GM12878 (cell line): Measurements from ENCODE around the gene SP100. TPM values are rescaled to one million over a fixed set of nuclear protein-coding genes. Genes with fewer than 3 reads are reported as not detected.

Experiments
- ASH2L ChIP-seq: fragments of 300-600, 200-600 bp; sonication (generic); IDR thresholded peaks from 2 replicates; pipeline ENCODE4 v1.6.1; 2017; ENCODE audit warnings: low read depth, mild to moderate bottlenecking, borderline replicate concordance
- CBFB ChIP-seq: IDR thresholded peaks from 2 replicates; pipeline ENCODE4 v1.6.1; 2016; ENCODE audit warnings: antibody characterized with exemption, low read depth
- CHD1 ChIP-seq: IDR thresholded peaks from 2 replicates; pipeline ENCODE4 v1.6.1; 2012; ENCODE audit warnings: low read depth, low read length, improper control_type of control experiment
- CHD2 ChIP-seq: IDR thresholded peaks from 2 replicates; pipeline ENCODE4 v1.6.1; 2011; ENCODE audit warnings: low read depth, low read length, improper control_type of control experiment, borderline replicate concordance
- E4F1 ChIP-seq: fragments of 450-650 bp; IDR thresholded peaks from 2 replicates; pipeline ENCODE4 v1.6.1; 2018; ENCODE audit warnings: borderline replicate concordance, mild to moderate bottlenecking; ENCODE audit not compliant: partially characterized antibody
- ESRRA ChIP-seq: IDR thresholded peaks from 2 replicates; pipeline ENCODE4 v1.6.1; 2012; ENCODE audit warnings: mild to moderate bottlenecking, low read length, improper control_type of control experiment
- HDAC6 ChIP-seq: fragments of 200-600 bp; sonication (generic); IDR thresholded peaks from one replicate; pipeline ENCODE4 v1.8.0; 2017; ENCODE audit warnings: antibody characterized with exemption; ENCODE audit not compliant: unreplicated experiment
- IRF3 ChIP-seq: fragments of 450-650 bp; IDR thresholded peaks from 2 replicates; pipeline ENCODE4 v1.6.1; 2014; ENCODE audit warnings: mild to moderate bottlenecking
- MTA2 ChIP-seq: fragments of 450-650 bp; IDR thresholded peaks from 2 replicates; pipeline ENCODE4 v1.6.1; 2016; ENCODE audit warnings: low read depth, mild to moderate bottlenecking, moderate library complexity
- NBN ChIP-seq: fragments of 450-650 bp; IDR thresholded peaks from 2 replicates; pipeline ENCODE4 v1.6.1; 2016
- NFYA ChIP-seq: IDR thresholded peaks from 2 replicates; pipeline ENCODE4 v1.6.1; 2011; ENCODE audit warnings: low read depth, mild to moderate bottlenecking, low read length, improper control_type of control experiment, borderline replicate concordance
- PKNOX1 ChIP-seq: fragments of 450-650 bp; IDR thresholded peaks from 2 replicates; pipeline ENCODE4 v1.6.1; 2016; ENCODE audit warnings: mild to moderate bottlenecking
- PML ChIP-seq: IDR thresholded peaks from 2 replicates; pipeline ENCODE4 v1.6.1; 2012; ENCODE audit warnings: low read length, inconsistent platforms
- SMARCA5 ChIP-seq: fragments of 450-650 bp; IDR thresholded peaks from 2 replicates; pipeline ENCODE4 v1.6.1; 2017; ENCODE audit warnings: mild to moderate bottlenecking
- SPI1 ChIP-seq: IDR thresholded peaks from 2 replicates; pipeline ENCODE4 v1.6.1; 2011; ENCODE audit warnings: low read depth, mild to moderate bottlenecking, low read length, moderate library complexity, borderline replicate concordance; ENCODE audit not compliant: insufficient read depth
- SUZ12 ChIP-seq: fragments of 200-600 bp; sonication (generic); IDR thresholded peaks from one replicate; pipeline ENCODE4 v1.6.1; 2018; ENCODE audit warnings: antibody characterized with exemption, mild to moderate bottlenecking; ENCODE audit not compliant: unreplicated experiment
- ZBED1 ChIP-seq: IDR thresholded peaks from 2 replicates; pipeline ENCODE4 v1.6.1; 2016; ENCODE audit warnings: borderline replicate concordance
- polyA plus RNA-seq, 11 experiments: library from polyadenylated mRNA; depleted of rRNA in 4 of 11; unstranded in 6 of 11; stranded (reverse) in 5 of 11; fragments of >200 nt; fragmentation: Nextera tagmentation in 4 of 11; fragmentation: Illumina TruSeq in 1 of 11; extraction: Ambion mirVana in 4 of 11; extraction: Trizol in 1 of 11; gene quantifications; 1 replicate in 1 of 11; 2 replicates in 10 of 11; pipeline versions ENCODE4 v1.2.1 to v1.2.3, GENCODE V29; 2011 to 2016; ENCODE audit warnings: inconsistent platforms in 2 of 11, missing spikeins in 2 of 11, low read depth in 1 of 11
- total RNA-seq, 4 experiments: library from RNA; depleted of rRNA in 3 of 4; stranded (reverse); fragments of >200 nt in 3 of 4; fragmentation: Illumina TruSeq in 1 of 4; extraction: Trizol in 1 of 4; gene quantifications; 2 replicates each; pipeline versions ENCODE4 v1.2.1 to v1.2.3, GENCODE V29; 2013 to 2021

The SP100 gene
- total and polyA plus RNA-seq, 10 of the 15 experiments (the other 5 are each of a cell fraction or from before 2014, with no cell fraction given), result 109 to 239 (median 180) TPM

GRCh38 chr2:230578106-230578505 is 162.1 kb downstream of the SP100 start (continued):
- TF ChIP-seq PKNOX1, result peak; percentile 41; the same call in 1 of the 2 replicates
- no peak for TF ChIP-seq NFYA
- TF ChIP-seq IRF3, result no peak
- no peak for TF ChIP-seq ASH2L
- no peak for TF ChIP-seq E4F1
- TF ChIP-seq ZBED1, result peak; percentile 36; the same call in 1 of the 2 replicates
- TF ChIP-seq CHD2, result no peak
- TF ChIP-seq MTA2, result peak; percentile 20; the same call in 1 of the 2 replicates
- no peak for TF ChIP-seq HDAC6
- TF ChIP-seq PML, result no peak
- no peak for TF ChIP-seq CHD1
- TF ChIP-seq SMARCA5, result no peak
- TF ChIP-seq ESRRA, result no peak
- TF ChIP-seq NBN, result peak; percentile 77; the same call in 1 of the 2 replicates
- peak; percentile 53; the same call in 1 of the 2 replicates for TF ChIP-seq SPI1
- TF ChIP-seq CBFB, result no peak
- TF ChIP-seq SUZ12, result no peak
